GM08714 (cell line): ENCODE results near the gene RYR2.

Experiments
- H3K4me3 ChIP-seq: fragments of 200-500 bp; sonication (Bioruptor generic); 2 replicates; pipeline ENCODE4 v1.5.1; 2014; ENCODE audit warnings: mild to moderate bottlenecking, low read length, inconsistent platforms
- ZNF274 ChIP-seq: IDR thresholded peaks from 2 replicates; pipeline ENCODE4 v1.6.1; 2012; ENCODE audit warnings: mild to moderate bottlenecking, low read depth, low read length

The RYR2 gene

DNA sequence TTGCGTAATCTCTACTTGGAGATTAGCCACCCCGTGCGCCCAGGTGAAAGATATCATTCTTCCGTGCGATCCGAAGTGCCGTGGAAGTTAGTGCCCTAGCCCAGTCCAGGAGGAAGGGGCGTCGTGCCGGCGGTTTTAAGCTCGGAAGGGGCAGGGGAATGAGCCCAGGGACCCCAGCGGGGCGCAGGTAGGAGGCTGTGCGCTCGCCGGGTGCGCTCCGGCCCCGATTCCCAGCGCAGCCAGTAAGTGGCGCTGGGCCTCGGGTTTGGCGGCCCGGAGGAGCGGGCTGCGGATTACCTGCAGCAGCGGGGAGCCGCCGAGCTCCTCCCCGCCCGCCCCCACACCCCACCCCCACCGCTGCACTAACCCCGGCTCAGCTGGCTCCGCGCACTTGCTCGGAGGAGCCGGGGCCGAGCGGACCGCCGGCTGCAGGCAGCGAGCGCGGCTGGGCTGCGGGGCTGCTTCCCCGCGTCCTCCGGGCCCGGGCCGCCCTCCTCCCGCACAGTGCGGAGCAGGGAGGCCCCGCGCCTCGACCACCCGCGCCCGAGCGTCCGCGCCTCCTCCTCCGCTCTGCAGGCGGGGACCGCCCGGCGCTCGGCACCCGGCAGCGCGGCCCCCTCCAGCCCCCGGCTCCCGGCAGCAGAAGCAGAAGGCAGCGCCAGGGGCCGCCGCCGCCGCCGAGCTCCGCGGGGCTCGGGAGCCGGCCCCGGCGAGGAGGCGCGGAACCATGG, at the start of gene RYR2:
Gene RYR2 (plus strand): TSS at position 390 of the 731 bp plus-strand sequence. CDS start 338 bp downstream, at position 728.
- no peak for TF ChIP-seq ZNF274
- no peak within 1 kb of the TSS; the same call in 1 of the 2 replicates for H3K4me3 ChIP-seq

DNA sequence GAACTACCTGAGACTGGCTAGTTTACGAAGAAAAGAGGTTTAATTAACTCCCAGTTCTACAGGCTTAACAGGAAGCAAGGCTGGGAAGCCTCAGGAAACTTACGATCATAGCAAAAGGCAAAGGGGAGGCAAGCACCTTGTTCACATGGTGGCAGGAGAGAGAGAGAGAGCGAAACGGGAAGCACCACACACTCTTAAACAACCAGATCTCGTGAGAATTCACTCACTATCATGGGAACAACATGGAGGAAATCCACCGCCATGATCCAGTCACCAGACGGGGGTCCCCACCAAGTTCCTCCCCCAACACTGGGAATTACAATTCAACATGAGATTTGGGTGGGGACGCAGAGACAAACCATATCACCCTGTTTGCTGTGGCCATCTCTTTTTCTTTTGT, 49.5 kb upstream of the RYR2 start:
- no peak for TF ChIP-seq ZNF274
- H3K4me3 ChIP-seq: no peak overlapping the region

DNA sequence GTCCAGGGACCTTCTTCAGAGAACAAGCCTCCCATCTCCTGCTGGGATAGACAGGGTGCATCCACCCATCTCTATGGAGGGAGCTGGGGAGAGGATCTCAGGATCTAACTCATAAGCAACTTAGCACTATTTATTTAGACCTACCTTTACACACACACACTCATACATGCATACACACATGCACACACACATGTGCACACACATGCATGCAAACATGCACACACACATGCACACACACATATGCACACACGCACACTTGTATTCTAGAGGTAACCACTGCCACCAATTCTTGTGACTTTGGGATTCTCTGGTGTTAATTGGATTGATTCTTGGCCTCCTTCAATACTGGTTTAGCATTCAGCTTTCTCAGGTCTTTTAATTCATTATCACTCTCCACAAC, 47.5 kb upstream of the RYR2 start:
- no peak overlapping the region for H3K4me3 ChIP-seq
- TF ChIP-seq ZNF274: no peak

DNA sequence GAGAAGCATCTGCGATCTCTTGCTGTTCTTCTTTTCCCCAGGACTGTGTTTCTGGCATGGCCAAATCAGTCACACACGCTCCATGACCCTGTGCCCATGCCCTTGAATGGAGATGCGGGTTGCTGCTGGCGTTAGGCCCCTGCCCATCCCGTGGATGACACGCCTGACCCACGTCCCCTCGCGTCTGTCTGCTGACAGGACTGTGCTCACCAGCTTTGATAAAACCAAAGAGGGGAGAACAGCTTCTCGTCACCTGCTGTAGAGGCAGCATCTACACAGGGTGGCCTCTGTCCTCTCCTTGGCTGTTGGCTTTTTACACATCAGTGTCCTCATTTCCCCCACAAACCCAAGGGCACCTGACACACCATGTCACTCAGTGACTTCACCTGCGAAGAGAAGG, 44.6 kb upstream of the RYR2 start:
- no peak overlapping the region for H3K4me3 ChIP-seq
- TF ChIP-seq ZNF274: no peak

DNA sequence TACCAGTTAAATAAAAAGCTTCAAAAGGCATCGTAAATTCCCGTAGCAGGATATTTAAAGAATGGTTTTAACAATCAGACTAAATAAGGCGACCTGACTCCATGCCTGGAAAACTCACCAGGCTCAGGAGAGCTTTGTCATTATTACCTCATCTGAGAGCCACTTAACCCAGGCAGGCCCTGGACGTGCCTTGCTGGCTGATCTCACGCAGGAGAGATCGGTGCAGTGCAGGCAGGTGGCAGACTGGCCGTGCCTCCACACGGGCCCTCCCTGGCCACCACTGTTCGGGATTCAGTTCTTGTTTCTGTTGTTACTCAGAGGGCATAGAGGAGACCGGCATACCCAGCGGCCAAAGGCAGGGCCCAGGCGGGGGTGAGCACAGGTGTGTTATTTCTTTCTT, 44.1 kb upstream of the RYR2 start:
- TF ChIP-seq ZNF274: no peak
- no peak overlapping the region for H3K4me3 ChIP-seq

DNA sequence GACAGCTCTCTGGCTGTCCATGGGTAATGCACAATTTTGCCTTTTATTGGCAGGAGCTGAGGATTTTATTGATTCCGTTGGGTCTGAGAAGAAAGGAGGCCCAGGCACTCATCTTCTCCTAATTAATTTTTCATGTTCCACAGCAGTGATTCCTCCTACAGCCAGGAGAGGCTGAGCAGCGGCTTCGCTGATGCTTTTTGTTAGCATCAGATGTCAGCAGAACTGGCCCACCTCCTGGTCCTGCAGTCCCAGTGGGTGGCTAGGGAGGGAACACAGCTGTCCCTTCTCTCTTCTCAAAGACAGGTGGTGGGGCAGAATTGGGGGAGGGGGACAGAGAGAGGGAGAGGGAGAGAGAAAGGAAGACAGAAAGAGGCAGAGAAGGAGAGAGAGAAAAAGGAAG, 43.4 kb upstream of the RYR2 start:
- no peak overlapping the region for H3K4me3 ChIP-seq
- no peak for TF ChIP-seq ZNF274

DNA sequence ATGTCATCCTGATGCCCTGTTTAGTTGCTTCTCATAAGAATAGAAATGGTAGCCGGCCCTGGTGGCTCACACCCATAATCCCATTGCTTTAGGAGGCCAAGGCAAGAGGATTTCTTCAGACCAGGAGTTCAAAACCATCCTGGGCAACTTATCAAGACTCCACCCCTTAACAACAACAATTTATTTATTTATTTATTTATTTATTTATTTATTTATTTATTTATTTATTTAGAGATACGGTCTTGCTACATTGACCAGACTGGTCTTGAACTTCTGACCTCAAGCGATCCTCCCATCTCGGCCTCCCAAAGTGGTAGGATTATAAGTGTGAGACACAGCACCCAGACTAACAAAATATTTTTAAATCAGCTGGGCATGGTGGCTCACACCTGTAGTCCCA, 41.8 kb upstream of the RYR2 start:
- no peak overlapping the region for H3K4me3 ChIP-seq
- no peak for TF ChIP-seq ZNF274

DNA sequence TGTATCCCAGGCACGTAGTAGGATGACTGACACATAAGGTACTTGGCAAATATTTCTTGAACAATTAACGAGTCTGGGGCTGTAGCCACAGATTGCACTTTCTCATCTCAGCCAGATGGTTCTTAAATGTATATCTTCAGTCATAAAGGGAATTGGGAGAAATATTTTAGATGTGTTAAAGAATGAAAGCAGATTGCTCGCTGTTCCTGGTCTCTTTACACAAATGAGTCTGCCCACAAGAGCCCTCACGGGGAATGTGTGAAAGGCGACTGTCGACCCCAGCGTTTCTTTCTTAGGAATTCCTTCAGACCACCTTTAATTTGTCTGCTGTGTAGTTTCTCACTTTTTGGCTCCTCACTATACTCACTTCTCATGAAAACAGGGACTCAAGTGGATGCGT, 38.5 kb upstream of the RYR2 start:
- TF ChIP-seq ZNF274: no peak

DNA sequence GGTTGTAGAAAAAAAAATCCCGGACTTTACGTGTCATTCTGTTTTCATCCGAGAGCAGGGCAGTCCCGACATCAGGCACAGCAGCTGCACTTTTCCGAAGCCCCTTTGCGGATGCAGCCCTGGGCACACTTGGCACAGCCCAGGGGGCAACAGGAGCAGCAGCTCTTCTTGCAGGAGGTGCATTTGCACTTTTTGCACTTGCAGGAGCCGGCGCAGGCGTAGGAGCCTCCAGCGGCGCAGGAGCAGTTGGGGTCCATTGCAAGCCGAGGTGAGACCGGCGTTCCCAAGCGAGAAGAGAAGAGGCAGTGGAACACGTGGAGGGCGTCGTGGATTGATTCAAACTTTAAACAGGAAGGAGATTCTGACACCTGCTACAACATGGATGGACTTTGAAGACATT, 37.9 kb upstream of the RYR2 start, which contains the start of gene MT1HL1:
Gene MT1HL1 (minus strand): TSS at position 326 of the 400 bp plus-strand sequence. CDS start 69 bp downstream, at position 257.
- no peak within 1 kb of the TSS for H3K4me3 ChIP-seq
- no peak for TF ChIP-seq ZNF274

More for the DNA sequence above, 38.5 kb upstream of the RYR2 start:
- no peak overlapping the region for H3K4me3 ChIP-seq

DNA sequence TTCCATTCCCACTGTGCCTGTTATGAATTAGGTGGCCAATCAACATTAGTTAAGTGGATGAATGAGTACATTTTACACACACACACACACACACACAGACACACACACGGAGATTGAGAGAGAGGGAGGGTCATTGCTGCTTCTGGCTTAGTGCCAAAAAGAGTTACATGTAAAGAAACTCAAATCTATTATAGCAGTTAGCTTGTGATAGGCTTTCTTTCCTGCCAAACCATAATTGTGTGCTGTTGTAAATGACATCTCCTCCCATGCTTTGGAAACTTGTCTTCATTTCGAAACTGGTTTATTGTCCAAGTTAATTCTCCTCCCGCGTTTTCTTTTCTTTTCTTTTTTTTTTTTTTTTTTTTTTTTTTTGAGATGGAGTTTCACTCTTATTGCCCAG, 36.3 kb upstream of the RYR2 start:
- no peak overlapping the region for H3K4me3 ChIP-seq
- TF ChIP-seq ZNF274: no peak

DNA sequence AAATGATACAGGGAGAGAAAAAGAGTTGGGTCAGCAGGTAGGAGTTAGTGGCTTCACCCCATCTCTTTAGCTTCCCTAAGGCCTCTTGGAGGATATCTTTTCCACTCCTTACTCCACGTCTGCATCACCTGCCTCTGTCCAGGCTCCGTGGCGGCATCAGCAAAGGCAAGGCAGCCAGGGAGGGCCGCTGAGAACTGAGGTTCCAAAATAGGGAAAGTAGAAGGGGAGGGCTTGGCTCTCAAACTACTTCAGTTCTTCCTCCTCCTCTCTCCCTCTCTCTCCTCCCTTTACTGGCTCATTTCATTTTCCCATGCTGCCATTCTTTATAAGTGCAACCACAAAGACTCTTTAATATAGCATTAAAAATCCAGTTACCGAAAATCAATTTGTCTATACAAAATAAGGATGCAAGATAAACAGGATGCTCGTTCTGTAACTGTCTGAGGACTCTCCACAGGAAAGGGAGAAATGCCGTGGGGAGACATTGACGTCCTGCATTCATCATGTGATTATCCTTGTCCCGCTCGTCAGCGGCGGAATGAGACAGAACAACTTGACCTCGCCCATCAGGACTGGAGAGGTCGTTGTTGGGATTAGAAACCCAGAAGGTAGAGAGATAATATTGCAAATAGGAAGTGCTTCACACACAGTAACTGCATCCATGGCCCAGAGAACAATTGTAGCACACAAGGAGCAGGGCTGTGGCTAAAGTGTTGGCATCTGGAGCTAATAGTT, 34.7 kb upstream of the RYR2 start:
- no peak overlapping the region for H3K4me3 ChIP-seq
- TF ChIP-seq ZNF274: no peak

DNA sequence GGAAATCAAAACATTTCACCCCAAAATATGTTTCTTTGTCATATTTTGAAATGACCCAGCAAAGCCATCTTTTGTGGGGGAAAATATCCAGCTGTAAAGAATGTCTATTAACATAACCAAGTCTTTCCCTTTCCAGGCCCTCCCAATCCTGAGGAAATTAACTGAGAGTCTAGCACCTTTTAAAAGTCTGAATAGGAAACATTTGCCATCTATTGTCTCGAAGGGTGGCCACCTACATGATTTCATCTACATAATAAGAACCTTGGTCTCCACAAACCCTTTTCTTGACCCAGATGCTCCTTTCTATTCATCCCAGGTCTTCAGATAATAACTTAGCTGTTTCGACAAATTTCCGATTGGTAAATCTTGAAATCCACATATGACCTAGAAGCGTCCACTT, 32.4 kb upstream of the RYR2 start:
- no peak for TF ChIP-seq ZNF274
- no peak overlapping the region for H3K4me3 ChIP-seq

DNA sequence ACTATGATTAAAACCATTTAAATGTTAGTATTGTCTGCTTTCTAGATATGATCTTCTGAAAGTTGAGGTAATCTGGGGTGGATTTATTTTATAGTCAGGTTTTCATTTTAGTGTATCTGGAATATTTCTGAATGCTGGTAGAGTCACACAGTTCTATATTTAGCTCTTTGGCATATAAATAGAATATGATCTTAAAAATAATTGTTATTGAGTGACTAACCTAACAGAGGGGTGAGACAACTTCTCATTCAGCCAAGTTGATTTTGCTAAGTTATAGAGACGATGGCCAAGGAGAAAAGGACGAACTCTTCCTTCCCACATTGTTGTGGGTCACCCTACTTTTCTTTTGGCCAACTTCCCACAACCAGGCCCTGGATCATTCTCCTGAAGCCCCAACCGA, 30.6 kb upstream of the RYR2 start:
- no peak overlapping the region for H3K4me3 ChIP-seq
- TF ChIP-seq ZNF274: no peak

DNA sequence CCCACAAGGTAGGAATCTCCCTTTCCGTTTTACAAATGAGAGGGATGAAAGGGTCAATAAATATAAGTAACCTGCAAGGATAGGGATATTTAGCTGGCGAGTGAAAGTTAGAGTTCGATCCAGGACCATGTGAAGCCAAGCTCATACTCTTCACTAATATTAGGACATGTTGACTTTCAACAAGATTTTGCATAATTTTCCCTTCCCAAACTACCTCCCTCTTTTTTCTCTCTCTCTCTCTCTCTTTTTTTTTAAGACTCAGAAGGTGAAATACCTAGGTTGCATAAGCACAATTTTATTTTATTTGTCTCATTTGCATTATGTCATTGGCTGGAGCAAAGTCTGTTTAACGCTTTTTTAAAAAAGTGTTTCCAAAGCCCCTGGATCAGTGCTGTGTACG, 29.6 kb upstream of the RYR2 start:
- no peak overlapping the region for H3K4me3 ChIP-seq
- no peak for TF ChIP-seq ZNF274

DNA sequence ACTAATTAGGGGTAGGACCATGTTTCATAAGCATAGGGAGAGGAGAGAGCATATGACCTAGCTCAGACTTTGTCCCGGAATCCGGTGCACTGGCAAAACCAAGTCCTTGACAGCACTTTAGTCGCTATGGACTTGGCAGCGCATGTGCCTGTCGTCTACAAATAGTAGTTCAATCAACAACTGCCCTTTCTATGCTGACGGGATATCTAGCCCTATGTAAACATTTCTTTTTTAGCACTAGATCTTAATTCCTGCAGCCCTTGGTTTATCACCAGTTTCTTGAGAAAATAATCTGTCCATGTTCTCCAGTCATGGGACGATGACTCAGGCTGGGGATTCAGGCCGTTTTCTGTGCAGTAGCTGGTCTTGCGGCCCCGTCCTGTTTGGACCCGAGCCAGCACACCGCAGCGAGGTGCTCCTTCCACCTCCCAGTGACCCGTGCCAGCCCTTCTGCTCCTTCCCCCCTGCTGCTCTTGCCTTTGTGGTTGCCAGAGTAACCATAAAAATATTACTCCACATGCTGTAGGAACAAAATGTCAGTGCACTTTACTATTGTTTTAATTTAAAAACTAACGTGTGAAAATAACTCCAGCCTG, 29.1 kb upstream of the RYR2 start:
- no peak overlapping the region for H3K4me3 ChIP-seq
- TF ChIP-seq ZNF274: no peak
